WTC11 (cell line): Measurements from ENCODE around the gene GEMIN5. TPM values are rescaled to one million over a fixed set of nuclear protein-coding genes. Genes with fewer than 3 reads are reported as not detected.

Experiments
- ATF1 ChIP-seq: sonication (generic); formaldehyde crosslinking; IDR thresholded peaks from 2 replicates; pipeline ENCODE4 v1.8.1; 2023; ENCODE audit warnings: mild to moderate bottlenecking, moderate library complexity, missing genetic modification reagents
- EMX1 ChIP-seq: fragments of 250-450 bp; sonication (Bioruptor Pico); IDR thresholded peaks from 2 replicates; pipeline ENCODE4 v1.8.0; 2021; ENCODE audit warnings: mild to moderate bottlenecking
- JAZF1 ChIP-seq: fragments of 250-450 bp; sonication (Bioruptor Pico); IDR thresholded peaks from 2 replicates; pipeline ENCODE4 v1.9.0; 2021; ENCODE audit warnings: moderate library complexity, mild to moderate bottlenecking, inconsistent platforms
- JUN ChIP-seq: sonication (generic); formaldehyde crosslinking; IDR thresholded peaks from 2 replicates; pipeline ENCODE4 v1.8.0; 2023; ENCODE audit warnings: mild to moderate bottlenecking, missing genetic modification reagents
- KAT7 ChIP-seq: sonication (generic); formaldehyde crosslinking; IDR thresholded peaks from 2 replicates; pipeline ENCODE4 v1.8.1; 2023; ENCODE audit warnings: missing genetic modification reagents, mild to moderate bottlenecking, borderline replicate concordance
- MXD4 ChIP-seq: fragments of 250-450 bp; sonication (Bioruptor Pico); IDR thresholded peaks from 2 replicates; pipeline ENCODE4 v1.8.0; 2021; ENCODE audit warnings: mild to moderate bottlenecking, moderate library complexity, borderline replicate concordance
- NFYB ChIP-seq: sonication (generic); formaldehyde crosslinking; conservative IDR thresholded peaks from 2 replicates; pipeline ENCODE4 v1.8.0; 2022; ENCODE audit warnings: low read depth, missing genetic modification reagents
- NR2C2 ChIP-seq: sonication (generic); formaldehyde crosslinking; IDR thresholded peaks from 2 replicates; pipeline ENCODE4 v1.8.0; 2022; ENCODE audit warnings: mild to moderate bottlenecking, missing genetic modification reagents
- RELA ChIP-seq: sonication (generic); formaldehyde crosslinking; IDR thresholded peaks from 2 replicates; pipeline ENCODE4 v1.8.1; 2022; ENCODE audit warnings: missing genetic modification reagents, mild to moderate bottlenecking, borderline replicate concordance
- SMAD3 ChIP-seq: sonication (generic); formaldehyde crosslinking; IDR thresholded peaks from 2 replicates; pipeline ENCODE4 v1.8.0; 2022; ENCODE audit warnings: missing genetic modification reagents, mild to moderate bottlenecking, borderline replicate concordance
- SMAD4 ChIP-seq: sonication (generic); formaldehyde crosslinking; IDR thresholded peaks from 2 replicates; pipeline ENCODE4 v1.8.0; 2022; ENCODE audit warnings: mild to moderate bottlenecking, missing genetic modification reagents
- ZNF396 ChIP-seq: fragments of 250-450 bp; sonication (Bioruptor Pico); IDR thresholded peaks from 2 replicates; pipeline ENCODE4 v1.8.0; 2021; ENCODE audit warnings: mild to moderate bottlenecking, moderate library complexity, borderline replicate concordance
- ZNF423 ChIP-seq: fragments of 250-450 bp; sonication (Bioruptor Pico); IDR thresholded peaks from 2 replicates; pipeline ENCODE4 v2.1.2; 2022; ENCODE audit warnings: mild to moderate bottlenecking, moderate library complexity
- total RNA-seq: library from RNA; stranded (reverse); gene quantifications from 3 replicates; pipeline ENCODE4 v1.2.3, GENCODE V29; 2021
- TF ChIP-seq, protein P1 (sequence below): sonication (generic); formaldehyde crosslinking; IDR thresholded peaks from 2 replicates; pipeline ENCODE4 v1.8.0; 2022; ENCODE audit warnings: mild to moderate bottlenecking, missing genetic modification reagents
- TF ChIP-seq, protein P2 (sequence below): sonication (generic); formaldehyde crosslinking; IDR thresholded peaks from 2 replicates; pipeline ENCODE4 v1.8.1; 2022; ENCODE audit warnings: mild to moderate bottlenecking, missing genetic modification reagents, moderate library complexity, borderline replicate concordance
- TF ChIP-seq, protein P3 (sequence below): sonication (generic); formaldehyde crosslinking; IDR thresholded peaks from 2 replicates; pipeline ENCODE4 v1.8.1; 2023; ENCODE audit warnings: mild to moderate bottlenecking, moderate library complexity, missing genetic modification reagents
- TF ChIP-seq, protein P4 (sequence below): sonication (generic); formaldehyde crosslinking; conservative IDR thresholded peaks from 2 replicates; pipeline ENCODE4 v1.8.1; 2023; ENCODE audit warnings: mild to moderate bottlenecking, low read depth, missing genetic modification reagents, moderate library complexity
- TF ChIP-seq, protein P5 (sequence below): sonication (generic); formaldehyde crosslinking; IDR thresholded peaks from 2 replicates; pipeline ENCODE4 v1.8.0; 2023; ENCODE audit warnings: missing genetic modification reagents, mild to moderate bottlenecking, borderline replicate concordance
- TF ChIP-seq, protein P6 (sequence below): sonication (generic); formaldehyde crosslinking; IDR thresholded peaks from 2 replicates; pipeline ENCODE4 v1.8.0; 2022; ENCODE audit warnings: mild to moderate bottlenecking, missing genetic modification reagents
- TF ChIP-seq, protein P7 (sequence below): sonication (generic); formaldehyde crosslinking; IDR thresholded peaks from 2 replicates; pipeline ENCODE4 v1.8.1; 2022; ENCODE audit warnings: low read depth, missing genetic modification reagents, borderline replicate concordance
- TF ChIP-seq, protein P8 (sequence below): sonication (generic); formaldehyde crosslinking; IDR thresholded peaks from 2 replicates; pipeline ENCODE4 v1.8.0; 2023; ENCODE audit warnings: missing genetic modification reagents

GEMIN5 gene
- total RNA-seq, 1 experiment from 2014 or later: 34.8 TPM

DNA sequence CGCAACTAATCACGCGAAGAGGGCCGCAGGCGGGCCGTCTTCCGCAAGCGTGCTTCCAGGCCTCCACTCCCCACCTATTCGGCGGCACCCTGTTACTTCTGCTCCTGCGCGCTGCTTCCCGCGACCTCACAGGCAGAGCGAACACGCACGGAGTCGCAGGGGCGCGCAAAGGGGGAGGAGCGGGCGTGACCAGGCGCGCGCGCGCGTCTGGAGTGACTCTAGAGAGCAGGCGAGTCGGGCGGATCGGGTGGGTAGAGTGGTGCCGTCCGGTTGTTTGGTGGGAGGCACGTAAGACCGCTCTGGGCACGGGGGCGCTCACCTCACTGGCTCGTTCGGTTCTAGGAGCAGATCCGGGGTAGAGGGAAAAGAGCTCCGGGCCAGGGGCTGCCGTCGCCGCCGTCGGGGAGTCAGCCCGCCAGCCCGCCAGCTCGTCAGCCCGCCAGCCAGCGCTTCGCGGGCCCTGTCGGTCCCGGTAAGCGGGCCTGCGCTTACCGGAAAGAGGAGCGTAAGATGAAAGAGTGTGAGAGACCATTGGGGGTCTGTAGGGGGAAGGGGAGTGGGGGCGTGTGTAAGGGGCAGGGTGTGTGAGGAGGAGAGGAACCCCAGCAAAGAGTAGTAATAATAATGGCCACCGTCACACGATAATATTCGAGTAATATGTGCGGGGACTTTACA lies 79.6 kb downstream of the GEMIN5 start, which contains the start of gene CNOT8 (continued):
- no peak for TF ChIP-seq ZNF423 (CRISPR knock-in tag)
- TF ChIP-seq ZNF396 (CRISPR knock-in tag): no peak
- TF ChIP-seq, protein P1, sequence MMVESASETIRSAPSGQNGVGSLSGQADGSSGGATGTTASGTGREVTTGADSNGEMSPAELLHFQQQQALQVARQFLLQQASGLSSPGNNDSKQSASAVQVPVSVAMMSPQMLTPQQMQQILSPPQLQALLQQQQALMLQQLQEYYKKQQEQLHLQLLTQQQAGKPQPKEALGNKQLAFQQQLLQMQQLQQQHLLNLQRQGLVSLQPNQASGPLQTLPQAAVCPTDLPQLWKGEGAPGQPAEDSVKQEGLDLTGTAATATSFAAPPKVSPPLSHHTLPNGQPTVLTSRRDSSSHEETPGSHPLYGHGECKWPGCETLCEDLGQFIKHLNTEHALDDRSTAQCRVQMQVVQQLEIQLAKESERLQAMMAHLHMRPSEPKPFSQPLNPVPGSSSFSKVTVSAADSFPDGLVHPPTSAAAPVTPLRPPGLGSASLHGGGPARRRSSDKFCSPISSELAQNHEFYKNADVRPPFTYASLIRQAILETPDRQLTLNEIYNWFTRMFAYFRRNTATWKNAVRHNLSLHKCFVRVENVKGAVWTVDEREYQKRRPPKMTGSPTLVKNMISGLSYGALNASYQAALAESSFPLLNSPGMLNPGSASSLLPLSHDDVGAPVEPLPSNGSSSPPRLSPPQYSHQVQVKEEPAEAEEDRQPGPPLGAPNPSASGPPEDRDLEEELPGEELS (CRISPR knock-in tag): peak; percentile 31; the same call in 1 of the 2 replicates
- TF ChIP-seq, protein P2, sequence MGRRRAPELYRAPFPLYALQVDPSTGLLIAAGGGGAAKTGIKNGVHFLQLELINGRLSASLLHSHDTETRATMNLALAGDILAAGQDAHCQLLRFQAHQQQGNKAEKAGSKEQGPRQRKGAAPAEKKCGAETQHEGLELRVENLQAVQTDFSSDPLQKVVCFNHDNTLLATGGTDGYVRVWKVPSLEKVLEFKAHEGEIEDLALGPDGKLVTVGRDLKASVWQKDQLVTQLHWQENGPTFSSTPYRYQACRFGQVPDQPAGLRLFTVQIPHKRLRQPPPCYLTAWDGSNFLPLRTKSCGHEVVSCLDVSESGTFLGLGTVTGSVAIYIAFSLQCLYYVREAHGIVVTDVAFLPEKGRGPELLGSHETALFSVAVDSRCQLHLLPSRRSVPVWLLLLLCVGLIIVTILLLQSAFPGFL (CRISPR knock-in tag): no peak
- no peak for TF ChIP-seq ATF1
- no peak for TF ChIP-seq MXD4 (CRISPR knock-in tag)
- TF ChIP-seq SMAD4 (CRISPR knock-in tag): no peak
- TF ChIP-seq, protein P3, sequence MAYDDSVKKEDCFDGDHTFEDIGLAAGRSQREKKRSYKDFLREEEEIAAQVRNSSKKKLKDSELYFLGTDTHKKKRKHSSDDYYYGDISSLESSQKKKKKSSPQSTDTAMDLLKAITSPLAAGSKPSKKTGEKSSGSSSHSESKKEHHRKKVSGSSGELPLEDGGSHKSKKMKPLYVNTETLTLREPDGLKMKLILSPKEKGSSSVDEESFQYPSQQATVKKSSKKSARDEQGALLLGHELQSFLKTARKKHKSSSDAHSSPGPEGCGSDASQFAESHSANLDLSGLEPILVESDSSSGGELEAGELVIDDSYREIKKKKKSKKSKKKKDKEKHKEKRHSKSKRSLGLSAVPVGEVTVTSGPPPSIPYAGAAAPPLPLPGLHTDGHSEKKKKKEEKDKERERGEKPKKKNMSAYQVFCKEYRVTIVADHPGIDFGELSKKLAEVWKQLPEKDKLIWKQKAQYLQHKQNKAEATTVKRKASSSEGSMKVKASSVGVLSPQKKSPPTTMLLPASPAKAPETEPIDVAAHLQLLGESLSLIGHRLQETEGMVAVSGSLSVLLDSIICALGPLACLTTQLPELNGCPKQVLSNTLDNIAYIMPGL (CRISPR knock-in tag): peak; percentile 57; the same call in 1 of the 2 replicates
- 0 out of 2 replicates have a peak, but pooled peaks have one; percentile 29 for TF ChIP-seq JUN
- no peak for TF ChIP-seq JAZF1 (CRISPR knock-in tag)
- TF ChIP-seq, protein P4, sequence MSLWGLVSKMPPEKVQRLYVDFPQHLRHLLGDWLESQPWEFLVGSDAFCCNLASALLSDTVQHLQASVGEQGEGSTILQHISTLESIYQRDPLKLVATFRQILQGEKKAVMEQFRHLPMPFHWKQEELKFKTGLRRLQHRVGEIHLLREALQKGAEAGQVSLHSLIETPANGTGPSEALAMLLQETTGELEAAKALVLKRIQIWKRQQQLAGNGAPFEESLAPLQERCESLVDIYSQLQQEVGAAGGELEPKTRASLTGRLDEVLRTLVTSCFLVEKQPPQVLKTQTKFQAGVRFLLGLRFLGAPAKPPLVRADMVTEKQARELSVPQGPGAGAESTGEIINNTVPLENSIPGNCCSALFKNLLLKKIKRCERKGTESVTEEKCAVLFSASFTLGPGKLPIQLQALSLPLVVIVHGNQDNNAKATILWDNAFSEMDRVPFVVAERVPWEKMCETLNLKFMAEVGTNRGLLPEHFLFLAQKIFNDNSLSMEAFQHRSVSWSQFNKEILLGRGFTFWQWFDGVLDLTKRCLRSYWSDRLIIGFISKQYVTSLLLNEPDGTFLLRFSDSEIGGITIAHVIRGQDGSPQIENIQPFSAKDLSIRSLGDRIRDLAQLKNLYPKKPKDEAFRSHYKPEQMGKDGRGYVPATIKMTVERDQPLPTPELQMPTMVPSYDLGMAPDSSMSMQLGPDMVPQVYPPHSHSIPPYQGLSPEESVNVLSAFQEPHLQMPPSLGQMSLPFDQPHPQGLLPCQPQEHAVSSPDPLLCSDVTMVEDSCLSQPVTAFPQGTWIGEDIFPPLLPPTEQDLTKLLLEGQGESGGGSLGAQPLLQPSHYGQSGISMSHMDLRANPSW (CRISPR knock-in tag): no peak
- TF ChIP-seq EMX1: no peak
- TF ChIP-seq, protein P5, sequence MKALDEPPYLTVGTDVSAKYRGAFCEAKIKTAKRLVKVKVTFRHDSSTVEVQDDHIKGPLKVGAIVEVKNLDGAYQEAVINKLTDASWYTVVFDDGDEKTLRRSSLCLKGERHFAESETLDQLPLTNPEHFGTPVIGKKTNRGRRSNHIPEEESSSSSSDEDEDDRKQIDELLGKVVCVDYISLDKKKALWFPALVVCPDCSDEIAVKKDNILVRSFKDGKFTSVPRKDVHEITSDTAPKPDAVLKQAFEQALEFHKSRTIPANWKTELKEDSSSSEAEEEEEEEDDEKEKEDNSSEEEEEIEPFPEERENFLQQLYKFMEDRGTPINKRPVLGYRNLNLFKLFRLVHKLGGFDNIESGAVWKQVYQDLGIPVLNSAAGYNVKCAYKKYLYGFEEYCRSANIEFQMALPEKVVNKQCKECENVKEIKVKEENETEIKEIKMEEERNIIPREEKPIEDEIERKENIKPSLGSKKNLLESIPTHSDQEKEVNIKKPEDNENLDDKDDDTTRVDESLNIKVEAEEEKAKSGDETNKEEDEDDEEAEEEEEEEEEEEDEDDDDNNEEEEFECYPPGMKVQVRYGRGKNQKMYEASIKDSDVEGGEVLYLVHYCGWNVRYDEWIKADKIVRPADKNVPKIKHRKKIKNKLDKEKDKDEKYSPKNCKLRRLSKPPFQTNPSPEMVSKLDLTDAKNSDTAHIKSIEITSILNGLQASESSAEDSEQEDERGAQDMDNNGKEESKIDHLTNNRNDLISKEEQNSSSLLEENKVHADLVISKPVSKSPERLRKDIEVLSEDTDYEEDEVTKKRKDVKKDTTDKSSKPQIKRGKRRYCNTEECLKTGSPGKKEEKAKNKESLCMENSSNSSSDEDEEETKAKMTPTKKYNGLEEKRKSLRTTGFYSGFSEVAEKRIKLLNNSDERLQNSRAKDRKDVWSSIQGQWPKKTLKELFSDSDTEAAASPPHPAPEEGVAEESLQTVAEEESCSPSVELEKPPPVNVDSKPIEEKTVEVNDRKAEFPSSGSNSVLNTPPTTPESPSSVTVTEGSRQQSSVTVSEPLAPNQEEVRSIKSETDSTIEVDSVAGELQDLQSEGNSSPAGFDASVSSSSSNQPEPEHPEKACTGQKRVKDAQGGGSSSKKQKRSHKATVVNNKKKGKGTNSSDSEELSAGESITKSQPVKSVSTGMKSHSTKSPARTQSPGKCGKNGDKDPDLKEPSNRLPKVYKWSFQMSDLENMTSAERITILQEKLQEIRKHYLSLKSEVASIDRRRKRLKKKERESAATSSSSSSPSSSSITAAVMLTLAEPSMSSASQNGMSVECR (CRISPR knock-in tag): peak; percentile 91; the same call in 1 of the 2 replicates
- 0 out of 2 replicates have a peak, but pooled peaks have one; percentile 55 for TF ChIP-seq NR2C2 (CRISPR knock-in tag)
- TF ChIP-seq, protein P6, sequence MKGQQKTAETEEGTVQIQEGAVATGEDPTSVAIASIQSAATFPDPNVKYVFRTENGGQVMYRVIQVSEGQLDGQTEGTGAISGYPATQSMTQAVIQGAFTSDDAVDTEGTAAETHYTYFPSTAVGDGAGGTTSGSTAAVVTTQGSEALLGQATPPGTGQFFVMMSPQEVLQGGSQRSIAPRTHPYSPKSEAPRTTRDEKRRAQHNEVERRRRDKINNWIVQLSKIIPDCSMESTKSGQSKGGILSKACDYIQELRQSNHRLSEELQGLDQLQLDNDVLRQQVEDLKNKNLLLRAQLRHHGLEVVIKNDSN (CRISPR knock-in tag): peak; percentile 59
- peak; percentile 31; the same call in 1 of the 2 replicates for TF ChIP-seq SMAD3
- TF ChIP-seq RELA (CRISPR knock-in tag): no peak
- TF ChIP-seq, protein P7, sequence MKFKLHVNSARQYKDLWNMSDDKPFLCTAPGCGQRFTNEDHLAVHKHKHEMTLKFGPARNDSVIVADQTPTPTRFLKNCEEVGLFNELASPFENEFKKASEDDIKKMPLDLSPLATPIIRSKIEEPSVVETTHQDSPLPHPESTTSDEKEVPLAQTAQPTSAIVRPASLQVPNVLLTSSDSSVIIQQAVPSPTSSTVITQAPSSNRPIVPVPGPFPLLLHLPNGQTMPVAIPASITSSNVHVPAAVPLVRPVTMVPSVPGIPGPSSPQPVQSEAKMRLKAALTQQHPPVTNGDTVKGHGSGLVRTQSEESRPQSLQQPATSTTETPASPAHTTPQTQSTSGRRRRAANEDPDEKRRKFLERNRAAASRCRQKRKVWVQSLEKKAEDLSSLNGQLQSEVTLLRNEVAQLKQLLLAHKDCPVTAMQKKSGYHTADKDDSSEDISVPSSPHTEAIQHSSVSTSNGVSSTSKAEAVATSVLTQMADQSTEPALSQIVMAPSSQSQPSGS (CRISPR knock-in tag): no peak
- TF ChIP-seq, protein P8, sequence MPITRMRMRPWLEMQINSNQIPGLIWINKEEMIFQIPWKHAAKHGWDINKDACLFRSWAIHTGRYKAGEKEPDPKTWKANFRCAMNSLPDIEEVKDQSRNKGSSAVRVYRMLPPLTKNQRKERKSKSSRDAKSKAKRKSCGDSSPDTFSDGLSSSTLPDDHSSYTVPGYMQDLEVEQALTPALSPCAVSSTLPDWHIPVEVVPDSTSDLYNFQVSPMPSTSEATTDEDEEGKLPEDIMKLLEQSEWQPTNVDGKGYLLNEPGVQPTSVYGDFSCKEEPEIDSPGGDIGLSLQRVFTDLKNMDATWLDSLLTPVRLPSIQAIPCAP (CRISPR knock-in tag): no peak
- no peak for TF ChIP-seq NFYB
- no peak for TF ChIP-seq KAT7 (CRISPR knock-in tag)
